22Rv1 (cell line): Measurements from ENCODE around the gene DCK.
"Not testable (repeated sequence)": the region's sequence is repeated elsewhere in the genome, so short reads cannot be mapped to it uniquely, and the experiment has no call there.

Source experiments
- H3K27ac ChIP-seq: fragments of 450-650 bp; 2 replicates; pipeline ENCODE4 v1.5.1; 2017
- ZFX ChIP-seq: fragments of 450-650 bp; IDR thresholded peaks from 2 replicates; pipeline ENCODE4 v1.6.1; 2017; ENCODE audit warnings: antibody characterized with exemption, borderline replicate concordance
- TF ChIP-seq, protein P1 (sequence below): fragments of 450-650 bp; IDR thresholded peaks from 2 replicates; pipeline ENCODE4 v1.5.1; 2017; ENCODE audit warnings: mild to moderate bottlenecking

The DCK gene

DNA sequence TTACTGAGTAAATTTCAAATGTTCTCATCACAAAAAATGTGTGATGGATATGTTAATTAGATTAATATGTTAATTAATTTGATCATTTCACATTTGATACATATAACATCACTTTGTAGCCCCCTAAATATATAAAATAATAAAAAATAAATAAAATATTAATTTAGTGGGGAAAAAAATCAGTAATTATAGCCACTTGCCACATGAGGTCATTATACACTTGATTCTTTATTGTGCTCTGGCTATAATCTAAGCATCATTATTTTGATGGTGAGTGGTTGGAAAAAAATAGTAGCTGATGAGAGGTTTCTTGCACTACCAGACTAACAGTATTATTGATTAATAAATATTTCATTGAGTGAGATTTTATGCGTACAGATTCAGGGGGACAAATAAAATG is 57.4 kb downstream of the DCK start:
- no peak for TF ChIP-seq ZFX
- TF ChIP-seq, protein P1, sequence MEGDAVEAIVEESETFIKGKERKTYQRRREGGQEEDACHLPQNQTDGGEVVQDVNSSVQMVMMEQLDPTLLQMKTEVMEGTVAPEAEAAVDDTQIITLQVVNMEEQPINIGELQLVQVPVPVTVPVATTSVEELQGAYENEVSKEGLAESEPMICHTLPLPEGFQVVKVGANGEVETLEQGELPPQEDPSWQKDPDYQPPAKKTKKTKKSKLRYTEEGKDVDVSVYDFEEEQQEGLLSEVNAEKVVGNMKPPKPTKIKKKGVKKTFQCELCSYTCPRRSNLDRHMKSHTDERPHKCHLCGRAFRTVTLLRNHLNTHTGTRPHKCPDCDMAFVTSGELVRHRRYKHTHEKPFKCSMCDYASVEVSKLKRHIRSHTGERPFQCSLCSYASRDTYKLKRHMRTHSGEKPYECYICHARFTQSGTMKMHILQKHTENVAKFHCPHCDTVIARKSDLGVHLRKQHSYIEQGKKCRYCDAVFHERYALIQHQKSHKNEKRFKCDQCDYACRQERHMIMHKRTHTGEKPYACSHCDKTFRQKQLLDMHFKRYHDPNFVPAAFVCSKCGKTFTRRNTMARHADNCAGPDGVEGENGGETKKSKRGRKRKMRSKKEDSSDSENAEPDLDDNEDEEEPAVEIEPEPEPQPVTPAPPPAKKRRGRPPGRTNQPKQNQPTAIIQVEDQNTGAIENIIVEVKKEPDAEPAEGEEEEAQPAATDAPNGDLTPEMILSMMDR: peak; percentile 13; the same call in 1 of the 2 replicates
- no peak overlapping the region for H3K27ac ChIP-seq

DNA sequence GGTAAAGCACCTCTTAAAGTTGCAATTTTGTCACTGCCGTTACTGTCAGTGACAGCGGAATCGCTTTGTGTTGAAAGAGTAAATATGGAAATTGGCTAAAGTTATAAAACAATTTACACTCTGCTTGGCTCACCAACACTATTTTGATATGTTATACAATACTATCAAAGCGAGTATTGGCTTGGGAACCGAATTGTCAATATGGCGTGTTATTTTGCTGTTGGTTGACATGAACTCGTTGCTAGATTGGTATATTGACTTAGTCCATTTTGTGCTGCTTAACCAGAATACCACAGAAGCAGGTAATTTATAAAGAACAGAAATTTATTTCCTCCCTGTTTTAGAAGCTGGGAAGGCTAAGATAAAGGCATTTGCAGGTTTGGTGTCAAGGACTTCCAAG is 58.6 kb downstream of the DCK start:
- TF ChIP-seq, protein P1: no peak
- TF ChIP-seq ZFX: no peak

GRCh38 chr4:71052716-71053115 is 59.3 kb downstream of the DCK start:
- TF ChIP-seq ZFX: no peak
- TF ChIP-seq, protein P1: no peak
- H3K27ac ChIP-seq: no peak overlapping the region

More for the DNA sequence above, 58.6 kb downstream of the DCK start:
- H3K27ac ChIP-seq: no peak overlapping the region

GRCh38 chr4:71053613-71054012 is 60.2 kb downstream of the DCK start:
- H3K27ac ChIP-seq: not testable (repeated sequence)

DNA sequence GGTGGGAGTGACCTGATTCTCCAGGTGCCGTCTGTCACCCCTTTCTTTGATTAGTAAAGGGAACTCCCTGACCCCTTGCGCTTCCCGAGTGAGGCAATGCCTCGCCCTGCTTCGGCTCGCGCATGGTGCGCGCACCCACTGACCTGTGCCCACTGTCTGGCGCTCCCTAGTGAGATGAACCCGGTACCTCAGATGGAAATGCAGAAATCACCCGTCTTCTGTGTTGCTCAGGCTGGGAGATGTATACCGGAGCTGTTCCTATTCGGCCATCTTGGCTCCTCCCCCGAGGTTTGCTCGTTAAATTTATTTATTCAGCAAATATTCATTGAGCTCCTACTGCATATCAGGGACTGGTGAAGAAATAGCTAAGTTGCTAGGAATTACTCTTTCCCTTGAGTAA is 66.1 kb downstream of the DCK start:
- H3K27ac ChIP-seq: not testable (repeated sequence)

GRCh38 chr4:71062436-71062835 is 69.0 kb downstream of the DCK start:
- H3K27ac ChIP-seq: no peak overlapping the region
- TF ChIP-seq, protein P1: no peak
- no peak for TF ChIP-seq ZFX

DNA sequence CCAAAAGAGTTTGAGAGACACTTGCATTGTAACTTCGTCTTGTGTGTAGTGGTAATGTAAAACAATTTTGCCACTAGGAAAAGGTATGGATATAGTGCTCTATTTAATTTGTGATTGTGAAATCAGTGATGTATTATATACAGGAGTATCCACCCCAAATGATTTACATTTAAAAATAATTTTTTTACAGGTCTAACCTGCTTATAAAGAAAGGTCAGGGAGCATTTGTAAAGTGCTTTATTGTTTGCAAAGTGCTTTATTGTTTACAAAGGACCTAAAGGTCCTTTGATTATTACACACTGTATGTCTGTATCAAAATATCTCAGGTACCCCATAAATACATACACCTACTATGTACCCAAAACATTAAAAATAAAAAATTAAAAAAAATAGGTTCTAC is 70.3 kb downstream of the DCK start:
- H3K27ac ChIP-seq: no peak overlapping the region
- TF ChIP-seq ZFX: no peak
- TF ChIP-seq, protein P1: no peak

GRCh38 chr4:71064521-71064920 is 71.1 kb downstream of the DCK start:
- H3K27ac ChIP-seq: no peak overlapping the region
- no peak for TF ChIP-seq ZFX
- TF ChIP-seq, protein P1: no peak
